Astrocyte (in vitro differentiated cells and primary cell): ENCODE measurements around the gene CHST7. TPM values are rescaled to one million over a fixed set of nuclear protein-coding genes. Genes with fewer than 3 reads are reported as not detected.

Source experiments
- DNase-seq: peaks from one replicate; pipeline ENCODE4 v3.0.0-alpha.2; 2010; ENCODE audit warnings: low read depth
- FAIRE-seq: peaks from 2 replicates; lab custom pipeline; 2011; peaks lifted over from hg19 to GRCh38; lab: Jason Lieb, UNC
- H2AFZ ChIP-seq: 2 replicates; pipeline ENCODE4 v1.6.0; 2012; ENCODE audit warnings: low read depth, low read length, inconsistent platforms
- H3K27ac ChIP-seq: 2 replicates; pipeline ENCODE4 v1.5.1; 2011; ENCODE audit warnings: low read depth, low read length, inconsistent platforms
- H3K27me3 ChIP-seq: 2 replicates; pipeline ENCODE4 v1.6.0; 2011; ENCODE audit warnings: low read length, inconsistent platforms; ENCODE audit not compliant: insufficient read depth
- H3K36me3 ChIP-seq: 2 replicates; pipeline ENCODE4 v1.5.1; 2011; ENCODE audit warnings: low read length, inconsistent platforms; ENCODE audit not compliant: insufficient read depth
- H3K4me1 ChIP-seq: 2 replicates; pipeline ENCODE4 v1.5.1; 2011; ENCODE audit warnings: low read length, inconsistent platforms; ENCODE audit not compliant: insufficient read depth
- H3K4me2 ChIP-seq: 2 replicates; pipeline ENCODE4 v1.6.0; 2012; ENCODE audit warnings: low read length, inconsistent platforms
- H3K4me3 ChIP-seq: 2 replicates; pipeline ENCODE4 v1.5.1; 2011; ENCODE audit warnings: low read depth, mild to moderate bottlenecking, low read length, inconsistent platforms; ENCODE audit not compliant: insufficient read depth
- H3K79me2 ChIP-seq: 2 replicates; pipeline ENCODE4 v1.6.0; 2012; ENCODE audit warnings: mild to moderate bottlenecking, low read length, inconsistent platforms; ENCODE audit not compliant: insufficient read depth
- H3K9ac ChIP-seq: 2 replicates; pipeline ENCODE4 v1.6.0; 2012; ENCODE audit warnings: mild to moderate bottlenecking, low read length, inconsistent platforms
- H3K9me3 ChIP-seq: 2 replicates; pipeline ENCODE4 v1.5.1; 2012; ENCODE audit warnings: low read depth, mild to moderate bottlenecking, low read length, inconsistent platforms; ENCODE audit not compliant: insufficient read depth
- H4K20me1 ChIP-seq: 2 replicates; pipeline ENCODE4 v1.6.0; 2012; ENCODE audit warnings: low read length, inconsistent platforms; ENCODE audit not compliant: insufficient read depth
- H3K27ac Mint-ChIP-seq: one replicate; pipeline ENCODE4 v1.8.0; 2021; ENCODE audit warnings: mild to moderate bottlenecking, mixed read lengths; ENCODE audit not compliant: unreplicated experiment
- H3K27me3 Mint-ChIP-seq: one replicate; pipeline ENCODE4 v1.8.0; 2021; ENCODE audit warnings: low read depth, mixed read lengths; ENCODE audit not compliant: unreplicated experiment
- H3K36me3 Mint-ChIP-seq: one replicate; pipeline ENCODE4 v1.8.0; 2021; ENCODE audit warnings: low read depth, mixed read lengths; ENCODE audit not compliant: unreplicated experiment
- H3K4me1 Mint-ChIP-seq: one replicate; pipeline ENCODE4 v1.8.0; 2021; ENCODE audit warnings: low read depth, mixed read lengths; ENCODE audit not compliant: unreplicated experiment
- H3K4me3 Mint-ChIP-seq: one replicate; pipeline ENCODE4 v1.8.0; 2021; ENCODE audit warnings: mild to moderate bottlenecking, moderate library complexity, mixed read lengths; ENCODE audit not compliant: unreplicated experiment
- H3K9me3 Mint-ChIP-seq: one replicate; pipeline ENCODE4 v1.8.0; 2021; ENCODE audit warnings: mild to moderate bottlenecking, mixed read lengths; ENCODE audit not compliant: unreplicated experiment
- EZH2 ChIP-seq: IDR thresholded peaks from 2 replicates; pipeline ENCODE4 v1.6.1; 2012; ENCODE audit warnings: mild to moderate bottlenecking, low read length, inconsistent platforms; ENCODE audit not compliant: insufficient read depth
- total RNA-seq: library from RNA; stranded (reverse); gene quantifications from 2 replicates; pipeline ENCODE4 v1.2.1, GENCODE V29; 2021
- TF ChIP-seq, protein P1 (sequence below): IDR thresholded peaks from 2 replicates; pipeline ENCODE4 v1.5.1; 2011; ENCODE audit warnings: low read depth, mild to moderate bottlenecking, inconsistent platforms, low read length, moderate library complexity; ENCODE audit not compliant: insufficient read depth

The CHST7 gene
- total RNA-seq, 1 donor from 2014 or later: 15.4 TPM

DNA sequence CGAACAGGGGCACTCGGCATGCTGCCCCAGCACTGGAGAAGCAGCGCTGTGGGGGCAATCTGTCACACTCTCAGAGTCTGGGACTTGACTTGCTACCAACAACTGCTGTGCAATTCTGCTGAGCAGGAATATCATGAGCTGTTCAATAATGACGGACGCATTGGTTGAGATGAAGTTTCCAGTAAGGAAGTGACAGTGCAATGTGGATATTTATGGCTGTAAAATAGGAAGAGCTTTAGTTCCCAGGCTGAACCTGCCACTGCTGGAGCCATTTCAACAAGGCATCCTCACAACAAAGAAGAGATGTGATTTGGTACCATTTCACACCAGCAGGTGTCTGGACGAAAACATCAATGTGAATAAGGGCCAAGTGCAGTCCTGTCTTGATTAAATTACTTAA is 24.2 kb downstream of the CHST7 start:
- H3K4me3 Mint-ChIP-seq: no peak overlapping the region
- DNase-seq (no peak), FAIRE-seq (no peak)
- H3K9me3 Mint-ChIP-seq: no peaks in the 10 kb centered on the region
- H3K4me3 ChIP-seq: no peak overlapping the region
- H3K27me3 Mint-ChIP-seq: no peaks in the 10 kb centered on the region
- no peak overlapping the region for H3K27ac Mint-ChIP-seq
- no peaks in the 10 kb centered on the region for H3K36me3 ChIP-seq
- no peak for TF ChIP-seq EZH2
- TF ChIP-seq, protein P1, sequence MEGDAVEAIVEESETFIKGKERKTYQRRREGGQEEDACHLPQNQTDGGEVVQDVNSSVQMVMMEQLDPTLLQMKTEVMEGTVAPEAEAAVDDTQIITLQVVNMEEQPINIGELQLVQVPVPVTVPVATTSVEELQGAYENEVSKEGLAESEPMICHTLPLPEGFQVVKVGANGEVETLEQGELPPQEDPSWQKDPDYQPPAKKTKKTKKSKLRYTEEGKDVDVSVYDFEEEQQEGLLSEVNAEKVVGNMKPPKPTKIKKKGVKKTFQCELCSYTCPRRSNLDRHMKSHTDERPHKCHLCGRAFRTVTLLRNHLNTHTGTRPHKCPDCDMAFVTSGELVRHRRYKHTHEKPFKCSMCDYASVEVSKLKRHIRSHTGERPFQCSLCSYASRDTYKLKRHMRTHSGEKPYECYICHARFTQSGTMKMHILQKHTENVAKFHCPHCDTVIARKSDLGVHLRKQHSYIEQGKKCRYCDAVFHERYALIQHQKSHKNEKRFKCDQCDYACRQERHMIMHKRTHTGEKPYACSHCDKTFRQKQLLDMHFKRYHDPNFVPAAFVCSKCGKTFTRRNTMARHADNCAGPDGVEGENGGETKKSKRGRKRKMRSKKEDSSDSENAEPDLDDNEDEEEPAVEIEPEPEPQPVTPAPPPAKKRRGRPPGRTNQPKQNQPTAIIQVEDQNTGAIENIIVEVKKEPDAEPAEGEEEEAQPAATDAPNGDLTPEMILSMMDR: no peak
- H3K9me3 ChIP-seq: no peaks in the 10 kb centered on the region
- H2AFZ ChIP-seq: no peak overlapping the region
- no peaks in the 10 kb centered on the region for H3K4me1 ChIP-seq
- H3K36me3 Mint-ChIP-seq: peaks cover 3% of the 10 kb centered on the region
- no peak overlapping the region for H3K9ac ChIP-seq
- H3K79me2 ChIP-seq: no peaks in the 10 kb centered on the region
- H3K4me1 Mint-ChIP-seq: no peaks in the 10 kb centered on the region
- H3K27ac ChIP-seq: no peak overlapping the region
- no peaks in the 10 kb centered on the region for H3K27me3 ChIP-seq
- no peak overlapping the region for H3K4me2 ChIP-seq
- no peaks in the 10 kb centered on the region for H4K20me1 ChIP-seq

DNA sequence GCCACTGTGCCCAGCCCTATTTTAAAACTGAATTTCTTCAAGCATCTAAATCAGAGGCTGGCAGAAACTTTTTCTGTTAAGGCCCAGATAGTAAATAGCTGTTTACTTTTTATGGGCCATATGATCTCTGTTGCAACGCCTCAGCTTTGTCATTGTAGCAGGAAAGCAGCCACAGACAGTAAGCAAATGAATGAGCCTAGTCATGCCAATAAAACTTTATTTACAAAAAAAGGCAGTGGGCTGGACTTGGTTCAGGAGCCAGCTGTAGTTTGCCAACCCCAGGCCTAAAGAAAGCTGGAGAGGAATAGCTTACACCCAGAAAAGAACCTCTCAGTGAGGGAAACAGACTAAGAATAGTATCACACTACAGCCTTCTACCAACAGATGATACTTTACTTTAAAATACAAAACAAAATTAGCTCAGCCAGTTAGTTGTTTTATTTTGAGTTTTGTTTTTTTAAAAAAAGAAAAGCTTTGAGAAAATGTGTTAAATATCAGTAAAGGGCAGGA is 25.5 kb downstream of the CHST7 start:
- Histone ChIP-seq H3K36me3 (no peaks in the 10 kb centered on the region), H4K20me1 (no peaks in the 10 kb centered on the region), H3K27me3 (no peaks in the 10 kb centered on the region), H3K9ac (no peak overlapping the region), H3K4me2 (no peak overlapping the region), H3K79me2 (no peaks in the 10 kb centered on the region), H2AFZ (no peak overlapping the region), H3K27ac (no peak overlapping the region), H3K4me3 (no peak overlapping the region), H3K4me1 (no peaks in the 10 kb centered on the region), H3K9me3 (no peaks in the 10 kb centered on the region)
- Mint-ChIP-seq H3K27me3 (no peaks in the 10 kb centered on the region), H3K4me1 (no peaks in the 10 kb centered on the region), H3K36me3 (peaks cover 3% of the 10 kb centered on the region), H3K27ac (no peak overlapping the region), H3K4me3 (no peak overlapping the region), H3K9me3 (no peaks in the 10 kb centered on the region)
- no peak for DNase-seq
- no peak for FAIRE-seq
- no peak for TF ChIP-seq EZH2
- TF ChIP-seq, protein P1: no peak

DNA sequence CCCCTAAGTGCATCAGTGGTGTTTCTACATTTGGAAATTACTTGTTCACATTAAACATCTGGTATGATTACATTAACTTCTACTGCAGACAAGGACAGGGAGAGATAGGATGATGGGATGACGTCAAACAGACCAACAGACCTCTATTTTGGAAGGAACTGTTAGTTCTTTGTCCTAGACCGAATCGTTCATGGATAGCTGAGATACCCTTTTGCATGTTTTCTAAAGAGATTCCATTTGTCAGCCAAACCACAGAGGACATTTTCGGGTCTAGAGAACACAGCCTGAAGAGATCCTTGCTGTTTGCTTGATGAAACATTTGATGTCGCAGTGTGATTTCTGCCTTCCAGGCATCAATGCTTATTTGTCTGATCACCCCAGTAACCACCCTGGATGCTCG is 27.7 kb downstream of the CHST7 start:
- no peaks in the 10 kb centered on the region for H4K20me1 ChIP-seq
- Mint-ChIP-seq H3K4me1 (peaks cover 3% of the 10 kb centered on the region), H3K36me3 (peaks cover 3% of the 10 kb centered on the region), H3K27ac (peak overlapping the region; percentile 62), H3K4me3 (no peak overlapping the region), H3K27me3 (no peaks in the 10 kb centered on the region), H3K9me3 (no peaks in the 10 kb centered on the region)
- no peak overlapping the region for H3K27ac ChIP-seq
- H2AFZ ChIP-seq: no peak overlapping the region
- no peak overlapping the region for H3K4me2 ChIP-seq
- FAIRE-seq (peak; percentile 96), DNase-seq (peak; percentile 67)
- H3K4me3 ChIP-seq: no peak overlapping the region
- no peaks in the 10 kb centered on the region for H3K4me1 ChIP-seq
- no peaks in the 10 kb centered on the region for H3K27me3 ChIP-seq
- H3K79me2 ChIP-seq: no peaks in the 10 kb centered on the region
- H3K9ac ChIP-seq: no peak overlapping the region
- H3K36me3 ChIP-seq: no peaks in the 10 kb centered on the region
- TF ChIP-seq, protein P1: no peak
- TF ChIP-seq EZH2: no peak
- H3K9me3 ChIP-seq: no peaks in the 10 kb centered on the region
